Stimulated activated CD8-positive, alpha-beta memory T cell treated with anti-CD3 and anti-CD28 coated beads, Interleukin-2, amount 100 ng/mL, for 1 hour (primary cell): ENCODE results near the gene ULBP3.
"Not testable (repeated sequence)": the region's sequence is repeated elsewhere in the genome, so short reads cannot be mapped to it uniquely, and the experiment has no call there.

ENCODE experiments used
- DNase-seq, 2 donors: peaks; one replicate each; pipeline ENCODE4 v3.0.0-alpha.2; 2020; ENCODE audit warnings: low read depth in 2 of 2

Gene ULBP3

DNA sequence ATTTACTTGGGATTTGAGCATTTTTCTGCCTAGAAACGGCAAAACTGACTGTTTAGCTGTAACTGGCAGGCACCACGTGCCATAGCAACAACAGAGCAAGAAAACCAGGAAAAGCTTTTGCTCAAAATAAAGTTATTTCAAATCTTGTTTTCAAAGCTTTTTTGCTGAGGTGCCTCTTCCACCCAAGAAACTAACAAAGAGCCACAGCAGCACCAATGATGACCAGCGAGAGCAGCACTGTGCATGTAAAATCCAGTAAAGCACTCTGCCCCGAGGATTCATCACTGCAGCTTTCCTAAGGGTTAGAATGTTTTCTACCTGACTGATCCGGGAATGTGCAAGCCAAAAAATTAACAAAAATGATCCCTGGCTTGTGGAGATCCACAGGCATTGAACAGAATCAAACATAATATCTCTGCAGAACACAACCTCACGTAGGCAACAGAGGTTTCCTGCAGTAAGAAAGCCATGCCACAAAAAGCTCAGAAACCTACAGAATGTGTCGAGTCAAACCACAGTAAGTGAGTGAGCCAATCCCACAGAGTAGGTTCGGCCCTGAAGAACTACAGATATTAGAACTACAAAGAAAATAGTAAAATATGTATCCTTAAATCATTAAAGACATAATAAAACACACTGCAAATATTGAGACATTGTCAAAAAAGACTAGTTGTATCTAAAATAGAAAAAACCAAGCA, 7.4 kb upstream of the ULBP3 start:
- DNase-seq = no peak

DNA sequence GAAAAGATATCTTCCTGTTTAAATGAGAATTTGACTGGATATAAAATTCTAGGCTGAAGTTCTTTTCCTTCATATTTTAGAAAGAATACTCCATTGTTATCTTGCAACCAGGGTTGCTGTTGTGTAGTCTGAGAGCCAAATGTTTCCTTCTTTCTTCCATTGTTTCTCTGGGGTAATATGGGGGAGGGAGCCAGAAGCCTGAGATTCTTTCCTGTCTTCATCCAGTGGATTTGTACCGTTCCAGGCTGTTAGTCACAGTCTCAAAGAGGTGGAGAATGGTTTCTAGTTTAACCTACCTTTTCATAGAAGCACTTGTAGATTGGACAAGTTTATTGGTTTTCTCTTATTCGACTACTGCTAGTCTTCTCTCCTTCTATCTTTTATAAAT, 6.1 kb upstream of the ULBP3 start:
- DNase-seq = no peak

DNA sequence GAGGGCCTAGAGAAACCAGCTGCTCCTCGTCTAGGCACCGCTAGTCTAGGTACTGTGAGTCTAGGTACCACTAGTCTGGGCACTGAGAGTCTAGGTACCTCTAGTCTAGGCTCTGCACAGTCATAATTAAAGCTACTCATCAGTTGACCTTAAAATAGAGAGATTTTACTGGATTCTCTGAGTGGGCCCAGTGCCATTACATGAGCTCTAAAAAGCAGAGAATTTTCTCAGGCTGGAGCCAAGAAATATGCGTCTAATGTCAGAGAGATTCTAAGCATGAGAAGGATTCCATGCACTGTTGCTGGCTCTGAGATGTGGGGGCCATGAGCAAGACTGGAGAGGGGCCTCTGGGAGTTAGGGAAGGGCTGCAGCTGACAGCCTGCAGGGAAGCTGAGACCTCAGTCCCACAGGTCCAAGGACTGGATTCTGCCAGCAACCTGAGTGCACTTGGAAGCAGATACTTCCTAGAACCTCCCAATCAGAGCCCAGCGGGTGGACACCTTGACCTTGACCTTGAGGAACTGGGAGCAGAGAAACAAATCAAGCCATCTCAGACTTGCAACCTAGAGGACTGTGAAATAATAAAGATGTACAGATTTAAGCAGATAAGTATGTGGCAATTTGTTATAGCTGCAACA, 5.6 kb upstream of the ULBP3 start:
- DNase-seq = not testable (repeated sequence)

DNA sequence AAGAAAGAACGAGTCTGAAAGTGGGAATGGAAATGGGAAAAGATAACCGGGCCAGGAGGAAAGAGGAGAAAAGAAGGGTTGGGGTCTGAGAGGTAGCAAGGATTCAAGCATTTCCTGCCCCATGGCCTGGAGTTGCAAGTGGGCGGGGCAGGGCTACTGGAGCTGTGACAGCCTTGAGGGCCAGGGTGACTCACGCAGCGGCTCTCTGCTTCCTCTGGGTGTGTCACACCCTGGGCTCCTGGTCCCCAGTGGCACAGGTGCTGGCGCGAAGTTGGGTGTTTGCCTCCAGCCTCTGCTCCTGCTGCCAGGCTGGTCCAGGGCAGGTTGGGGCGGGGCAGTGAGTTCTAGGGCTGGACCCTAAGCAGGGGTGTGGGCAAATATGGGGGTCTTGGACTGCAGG, 3.3 kb upstream of the ULBP3 start:
- peak; percentile 14 to 26 for DNase-seq

DNA sequence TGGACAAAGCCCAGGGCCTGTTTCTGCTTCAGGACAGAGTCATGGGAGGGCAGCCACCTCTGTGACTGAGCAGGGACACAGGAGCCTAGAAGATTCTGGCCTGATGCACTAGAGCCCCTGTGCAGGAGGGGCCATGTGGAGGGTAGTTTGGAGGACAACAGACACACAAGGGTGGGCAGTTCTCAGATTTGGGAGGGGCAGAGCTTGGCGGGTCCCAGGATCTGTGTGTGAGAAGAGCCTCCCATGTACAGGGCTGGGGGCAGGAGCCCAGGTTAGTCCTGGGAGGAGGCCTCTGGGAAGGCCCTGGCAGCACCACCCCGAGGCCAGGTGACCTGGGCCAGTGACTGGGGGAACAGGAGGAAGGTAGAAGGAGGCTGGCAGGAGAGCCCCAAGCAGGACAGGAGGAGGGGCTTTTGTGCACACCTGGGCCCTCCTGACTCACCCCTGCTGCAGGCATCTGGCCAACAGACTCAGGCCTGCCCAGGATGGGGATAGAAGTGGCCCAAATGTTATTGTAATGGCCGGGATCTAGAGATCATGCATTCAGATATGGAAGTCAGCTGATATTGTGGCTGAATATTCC, 1.4 kb upstream of the ULBP3 start:
- no peak for DNase-seq

DNA sequence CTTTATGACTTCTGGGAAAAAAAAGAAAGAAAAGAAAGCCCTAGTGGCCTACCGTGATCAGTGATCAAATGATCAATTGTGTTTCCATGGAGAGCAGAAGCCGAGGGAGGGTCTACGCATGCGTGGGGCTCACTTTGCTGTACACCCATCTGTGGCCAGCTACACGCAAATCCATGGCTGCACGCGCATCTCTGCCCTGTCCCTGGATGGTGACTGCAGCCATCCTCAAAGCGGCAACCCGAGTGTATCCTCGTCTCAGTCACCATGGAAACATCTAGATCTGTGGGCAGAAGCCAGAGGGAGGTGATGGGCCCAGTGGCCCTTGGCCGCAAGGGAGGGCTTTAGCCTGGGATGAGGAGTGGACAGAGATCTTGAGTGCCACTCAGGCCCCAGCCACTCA, 785 bp upstream of the ULBP3 start:
- DNase-seq = no peak

DNA sequence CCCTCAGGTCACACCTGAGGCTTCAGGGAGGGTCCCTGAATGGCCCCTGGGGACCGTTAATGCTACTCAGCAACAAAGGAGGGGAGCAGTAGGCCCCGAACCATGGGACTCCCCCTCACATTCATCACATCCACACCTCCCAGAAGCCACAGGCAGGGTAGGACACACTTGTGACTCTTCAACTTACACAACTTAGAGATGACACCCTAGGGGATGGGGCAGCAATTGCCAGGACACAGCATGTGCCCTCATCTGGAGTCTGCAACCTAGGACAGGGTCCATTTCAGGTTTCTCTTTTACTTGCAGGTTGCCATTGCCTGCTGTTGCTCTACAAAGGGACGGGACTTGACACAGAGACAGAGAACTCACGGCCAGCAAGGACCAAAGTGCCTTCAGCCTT, 770 bp downstream of the ULBP3 start:
- no peak for DNase-seq

DNA sequence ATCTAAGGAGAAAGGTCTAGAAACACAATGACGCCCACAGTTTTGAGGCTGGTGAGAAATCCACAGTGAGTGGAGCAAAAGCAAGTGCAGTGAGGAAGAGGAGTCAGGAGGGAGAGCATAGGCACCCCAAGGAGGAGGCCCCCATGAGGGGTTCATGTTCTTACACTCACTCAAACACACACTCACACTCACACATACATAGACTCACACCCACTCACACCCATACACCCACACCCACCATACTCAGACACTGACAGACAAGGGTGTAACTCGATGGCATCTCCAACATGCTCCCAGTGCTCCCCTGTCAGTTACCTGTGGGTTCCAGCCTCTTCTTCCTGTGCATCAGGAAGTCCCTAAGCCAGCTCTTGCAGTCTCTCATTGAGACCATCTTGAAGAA, 3.8 kb downstream of the ULBP3 start:
- DNase-seq = no peak

DNA sequence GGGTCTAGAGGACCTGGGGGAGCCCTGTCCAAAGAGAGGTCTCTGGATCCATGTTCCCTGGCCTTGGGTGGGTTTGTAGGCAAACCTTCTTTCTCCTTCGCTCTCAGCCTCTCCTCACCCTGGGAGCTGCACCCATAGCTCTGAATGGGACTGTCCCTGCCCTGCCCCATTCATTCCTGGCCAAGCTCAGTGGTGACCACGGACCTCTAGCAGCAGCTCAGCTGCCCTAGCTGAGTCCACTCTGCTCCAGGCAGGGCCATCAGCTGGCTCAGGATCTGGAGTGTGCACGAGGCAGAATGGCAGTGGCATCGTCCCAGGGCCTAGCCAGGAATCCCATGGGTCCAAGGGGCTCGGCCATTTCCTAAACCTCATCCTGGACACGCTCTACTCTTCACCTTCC, 5.3 kb downstream of the ULBP3 start:
- DNase-seq = no peak

DNA sequence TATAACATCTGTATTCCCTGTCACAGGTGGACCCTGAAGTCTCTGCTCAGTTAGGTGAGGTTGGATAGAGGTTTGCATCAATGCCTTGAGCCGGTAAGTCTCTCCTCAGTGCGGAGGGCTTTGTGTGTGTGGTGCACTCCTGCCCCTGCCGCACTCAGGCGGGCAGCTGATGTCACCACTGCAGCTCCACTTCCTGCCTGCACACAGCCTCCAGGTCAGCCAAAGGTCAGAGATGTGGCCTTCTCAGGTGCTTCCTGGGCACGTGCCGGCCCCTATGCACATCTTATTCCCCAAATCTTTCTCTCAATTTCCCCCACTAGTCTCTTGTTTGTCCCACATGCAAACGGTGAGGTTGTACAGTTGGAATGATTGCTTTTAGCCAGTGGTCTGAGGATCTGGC, 8.9 kb downstream of the ULBP3 start:
- not testable (repeated sequence) for DNase-seq

DNA sequence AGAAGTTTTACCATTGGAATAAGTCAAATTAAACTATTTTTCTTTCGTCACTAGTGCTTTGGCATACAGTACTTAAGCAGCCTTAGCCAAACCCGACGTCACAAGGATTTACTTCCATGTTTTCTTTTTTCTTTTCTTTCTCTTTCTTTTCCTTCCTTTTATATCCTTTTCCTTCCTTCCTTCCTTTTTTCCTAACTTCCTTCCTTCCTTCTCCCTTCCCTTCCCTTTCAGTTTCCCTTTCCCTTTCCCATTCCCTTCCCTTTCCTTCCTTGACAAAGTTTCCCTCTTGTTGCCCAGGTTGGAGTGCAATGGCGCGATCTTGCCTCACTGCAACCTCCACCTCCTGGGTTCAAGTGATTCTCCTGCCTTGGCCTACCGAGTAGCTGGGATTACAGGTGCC, 9.9 kb downstream of the ULBP3 start:
- DNase-seq = no peak

DNA sequence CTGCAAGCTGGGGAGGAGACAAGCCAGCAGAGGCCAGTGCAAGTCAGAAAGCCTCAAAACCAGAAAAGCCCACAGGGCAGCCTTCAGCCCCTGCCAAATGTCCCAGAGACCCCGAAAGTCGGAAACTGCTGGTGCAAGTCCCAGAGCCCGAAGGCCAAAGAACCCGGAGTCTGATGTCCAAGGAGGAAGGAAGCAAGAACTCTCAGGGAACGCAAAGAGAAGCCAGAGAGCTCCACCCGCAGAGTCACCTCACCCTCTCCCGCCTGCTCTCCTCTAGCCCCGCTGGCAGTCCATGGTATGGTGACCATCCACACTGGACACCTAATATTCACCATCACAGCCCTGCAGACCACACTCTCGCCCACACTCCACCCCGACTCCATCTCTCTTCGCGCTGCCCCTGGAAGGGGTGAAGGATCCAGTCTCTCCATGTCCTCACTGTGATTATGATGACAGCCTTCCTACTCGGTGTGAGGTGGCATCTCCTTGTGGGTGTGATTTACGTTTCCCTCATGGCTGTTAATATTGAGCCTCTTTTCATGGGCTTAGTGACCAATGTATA, 10.6 kb downstream of the ULBP3 start:
- DNase-seq = no peak

DNA sequence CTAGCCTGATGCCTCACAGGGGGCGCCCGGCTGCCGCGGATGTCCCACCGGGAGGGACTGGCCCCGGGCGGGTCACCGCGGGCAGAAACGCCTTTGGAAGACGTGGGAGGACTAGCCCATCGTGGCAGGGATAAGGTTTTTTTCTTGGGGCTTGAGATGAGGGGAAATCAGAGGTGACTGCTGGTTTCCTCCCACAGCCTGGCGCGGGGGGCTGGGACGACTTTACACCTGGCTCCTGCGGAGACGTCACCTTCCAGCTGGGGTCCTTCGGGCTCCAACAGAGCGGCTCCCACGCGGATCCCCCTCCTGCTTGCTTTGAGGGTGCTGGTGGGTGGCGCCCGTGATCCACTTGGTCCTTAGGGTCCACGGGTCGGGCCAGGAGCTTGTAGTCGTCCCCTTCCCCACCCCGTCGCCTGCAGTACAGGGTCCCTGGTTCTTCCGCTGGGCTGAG, 11.4 kb downstream of the ULBP3 start:
- DNase-seq = no peak

DNA sequence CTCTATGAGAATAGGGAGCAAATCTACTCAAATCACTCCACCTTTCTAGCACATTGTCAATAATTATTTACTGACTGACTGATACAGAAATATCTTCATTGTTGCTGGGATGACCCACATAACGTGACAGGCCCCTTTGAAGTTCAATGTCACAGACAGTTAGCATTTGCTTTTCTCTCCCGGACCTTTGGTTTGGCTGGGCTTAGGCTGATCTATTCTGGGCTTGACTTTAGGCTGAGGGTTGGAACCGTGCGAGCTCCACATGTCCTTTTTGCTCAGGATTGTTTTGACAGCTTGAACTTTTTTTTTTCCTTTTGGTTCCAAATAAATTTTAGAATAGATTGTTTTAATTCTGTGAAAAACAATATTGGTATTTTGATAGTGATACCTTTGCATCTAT, 12.0 kb downstream of the ULBP3 start:
- DNase-seq = no peak

DNA sequence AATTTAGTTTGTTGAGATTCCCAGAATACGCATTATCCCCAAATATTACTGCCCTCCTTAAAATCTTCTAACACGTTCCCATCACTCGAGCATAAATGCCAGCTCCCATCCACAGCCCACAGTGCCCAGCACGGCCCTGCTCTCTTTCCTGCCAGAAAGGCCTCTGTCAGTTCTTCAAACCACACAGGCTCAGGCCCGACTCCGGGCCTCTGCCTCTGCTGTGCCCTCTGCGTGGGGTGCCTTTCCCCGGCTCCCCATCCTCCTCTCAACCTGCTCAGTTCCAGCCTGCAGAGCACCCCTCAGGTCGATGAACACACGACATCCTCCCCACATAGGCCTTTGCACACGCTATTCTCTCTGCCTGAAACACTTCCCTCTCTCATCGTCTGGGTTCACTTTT, 12.8 kb downstream of the ULBP3 start:
- no peak for DNase-seq

DNA sequence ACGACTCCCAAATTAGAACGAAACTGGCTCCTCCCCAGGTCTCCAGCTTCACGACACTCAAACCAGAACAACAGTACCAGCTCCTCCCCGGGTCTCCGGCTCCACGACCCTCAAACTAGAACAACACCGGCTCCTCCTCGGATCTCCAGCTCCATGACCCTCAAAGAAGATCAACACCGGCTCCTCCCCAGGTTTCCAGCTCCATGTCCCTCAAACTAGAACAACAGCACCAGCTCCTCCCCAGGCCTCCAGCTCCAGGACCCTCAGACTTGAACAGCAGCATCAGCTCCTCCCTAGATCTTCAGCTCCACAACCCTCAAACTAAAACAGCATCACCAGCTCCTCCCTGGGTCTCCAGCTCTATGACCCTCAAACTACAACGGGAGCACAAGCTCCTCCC, 13.8 kb downstream of the ULBP3 start:
- no peak for DNase-seq

DNA sequence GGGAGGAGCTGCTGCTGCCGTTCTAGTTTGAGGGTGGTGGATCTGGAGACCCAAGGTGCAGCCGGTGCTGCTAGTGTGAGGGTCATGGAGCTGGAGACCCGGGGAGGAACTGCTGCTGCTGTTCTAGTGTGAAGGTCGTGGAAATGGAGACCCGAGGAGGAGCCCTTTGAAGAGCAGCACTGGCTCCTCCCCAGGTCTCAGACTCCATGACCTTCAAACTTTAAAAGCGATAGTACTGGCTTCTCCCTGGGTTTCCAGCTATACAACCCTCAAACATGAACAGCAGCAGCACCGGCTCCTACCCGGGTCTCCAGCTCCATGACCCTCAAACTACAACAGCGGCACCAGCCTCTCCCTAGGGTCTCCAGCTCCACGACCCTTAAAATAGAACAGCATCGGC, 15.5 kb downstream of the ULBP3 start:
- no peak for DNase-seq

DNA sequence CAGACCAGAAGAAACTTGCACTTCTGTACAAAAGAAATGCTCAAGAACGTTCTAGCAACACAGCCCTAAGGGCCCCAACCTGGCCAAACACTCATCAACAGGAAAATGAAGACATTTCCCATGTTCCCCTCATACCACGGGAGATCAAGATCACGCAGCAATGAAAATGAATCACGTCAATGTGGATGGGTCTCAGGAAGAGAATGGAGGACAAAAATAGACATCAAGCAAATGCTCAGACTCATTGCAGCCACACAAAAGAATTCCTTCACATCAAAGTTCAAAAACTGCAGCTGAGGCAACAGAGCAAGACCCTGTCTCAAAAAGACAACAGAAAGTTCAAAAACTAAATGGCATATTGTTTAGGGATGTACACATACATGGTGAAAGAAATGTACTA, 18.1 kb downstream of the ULBP3 start:
- DNase-seq = no peak

DNA sequence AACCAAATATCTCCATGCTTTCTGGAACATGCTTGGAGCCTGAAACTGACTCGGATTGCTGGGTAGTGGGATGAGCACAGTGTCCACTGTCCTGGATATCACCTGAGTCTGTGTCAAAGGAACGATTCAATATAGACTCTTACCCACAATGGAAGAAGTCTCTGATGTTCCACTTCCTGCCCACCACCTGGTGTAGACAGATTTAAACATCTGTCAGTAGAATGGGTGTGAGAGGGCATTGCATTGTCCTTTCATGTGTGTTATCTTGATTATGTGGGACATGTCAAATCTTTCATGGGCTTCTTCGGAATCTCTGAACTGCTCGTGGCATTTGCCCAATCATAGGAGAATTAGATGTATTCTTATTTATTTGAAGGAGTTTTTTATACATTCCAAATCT, 20.8 kb downstream of the ULBP3 start:
- no peak for DNase-seq

DNA sequence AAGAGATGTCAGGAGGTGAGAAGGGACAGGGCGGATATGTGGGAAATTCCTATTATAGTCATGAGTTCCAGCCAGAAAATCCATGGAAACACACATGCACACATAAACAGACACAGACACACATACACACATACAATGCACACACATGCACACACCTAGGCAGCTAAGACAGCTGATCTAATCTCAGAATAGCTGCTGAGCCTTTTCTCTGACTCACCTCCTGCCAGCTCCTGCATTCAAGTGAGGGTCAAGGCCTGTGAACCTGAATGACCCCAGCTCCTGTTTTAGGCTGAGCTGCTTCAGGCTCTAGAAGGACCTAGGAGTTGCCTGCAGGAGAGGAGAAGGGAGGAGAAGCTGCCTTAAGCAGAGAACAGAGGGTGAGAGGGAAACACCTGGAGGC, 22.0 kb downstream of the ULBP3 start:
- no peak for DNase-seq

DNA sequence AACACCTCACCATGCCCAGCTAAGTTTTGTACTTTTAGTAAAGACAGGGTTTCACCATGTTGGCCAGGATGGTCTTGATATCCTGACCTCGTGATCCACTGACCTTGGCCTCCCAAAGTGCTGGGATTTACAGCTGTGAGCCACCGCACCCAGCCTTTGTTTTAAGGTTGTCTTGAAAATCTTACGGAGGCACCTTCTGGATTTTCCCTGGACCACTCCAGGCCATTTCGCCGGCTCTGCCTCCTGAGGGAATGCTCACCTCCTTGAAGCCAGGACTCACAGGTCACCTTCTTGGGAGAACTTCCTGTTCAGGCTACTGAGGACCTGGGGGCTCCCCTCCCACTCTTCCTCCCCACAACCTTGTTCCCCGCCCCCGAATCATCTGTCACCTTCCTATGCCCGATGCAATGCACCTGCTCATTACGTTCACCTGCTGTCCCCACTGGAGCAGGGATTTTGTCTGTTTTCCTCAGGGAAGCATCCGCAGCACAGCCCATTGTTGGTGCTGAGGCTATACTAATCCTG, 24.2 kb downstream of the ULBP3 start:
- no peak for DNase-seq

DNA sequence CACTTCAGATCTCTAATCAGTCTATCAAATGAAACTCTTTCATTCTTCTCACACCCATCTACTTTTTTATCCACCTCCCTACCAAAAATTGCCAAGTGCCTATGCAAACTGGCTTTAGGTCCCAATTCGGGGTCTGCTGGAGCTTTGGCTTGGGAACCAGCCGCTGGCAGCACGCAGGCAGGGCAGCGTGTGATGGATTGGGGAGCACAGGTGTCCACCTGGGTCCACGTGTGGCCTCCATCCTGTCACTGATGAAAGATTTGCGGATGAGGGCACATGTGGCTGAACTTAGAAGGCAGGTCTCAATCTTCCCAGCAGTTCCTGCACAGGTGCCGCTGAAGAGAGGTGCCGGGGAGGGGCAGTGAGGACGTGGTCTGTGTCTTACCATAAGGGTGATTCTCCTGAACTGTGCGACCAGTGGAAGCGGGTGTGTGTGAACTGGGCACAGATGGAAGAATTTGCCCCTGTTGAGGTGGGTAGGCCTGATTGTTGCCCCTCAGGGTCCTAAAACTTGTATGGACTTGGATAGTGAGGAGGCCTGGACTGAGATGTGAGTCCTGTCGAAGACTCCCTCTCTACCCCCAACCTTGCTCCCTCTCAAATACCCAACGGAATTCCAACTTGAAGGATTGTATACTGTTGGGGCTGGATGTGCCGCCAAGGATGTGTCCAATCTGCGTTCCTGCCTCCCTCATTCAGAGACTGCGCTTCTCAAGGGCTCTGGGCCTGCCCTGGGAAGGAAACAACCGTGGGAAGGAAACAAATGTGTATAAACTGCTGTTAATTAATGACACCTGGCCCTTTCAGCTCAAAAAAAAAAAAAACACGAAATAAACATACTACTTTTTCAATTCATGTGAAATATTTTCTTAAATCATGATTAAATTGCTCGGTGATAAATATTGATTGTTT, 25.2 kb downstream of the ULBP3 start:
- DNase-seq = no peak
